Measurements from ENCODE around the gene GRK1.
"Not testable (repeated sequence)": the region's sequence is repeated elsewhere in the genome, so short reads cannot be mapped to it uniquely, and the experiment has no call there.

GRK1 gene

GRCh38 chr13:113623491-113624234 is 43.4 kb upstream of the GRK1 start:
- Histone ChIP-seq H3K36me3 (ENCODE audit: insufficient read depth, low read length) (peaks cover 57% of the 10 kb centered on the region), H3K4me3 (no peak overlapping the region), H3K9me3 (ENCODE audit: low read depth, low read length) (no peaks in the 10 kb centered on the region), H3K27ac (no peak overlapping the region), H3K9ac (ENCODE audit: insufficient read length) (no peak overlapping the region)
- no peak for DNase-seq (ENCODE audit: low read depth, low spot score)
- TF ChIP-seq EZH2 (IDR thresholded peaks at IDR 0.05) (no peak), FOXP2 (optimal IDR thresholded peaks at IDR 0.05; ENCODE audit: control extremely low read depth, extremely low read length, insufficient read depth) (no peak), POLR2AphosphoS5 (IDR thresholded peaks at IDR 0.05; ENCODE audit: borderline replicate concordance, low read depth, low read length) (no peak)

GRCh38 chr13:113624235-113624587 is 42.8 kb upstream of the GRK1 start:
- TF ChIP-seq EZH2 (IDR thresholded peaks at IDR 0.05) (no peak), POLR2AphosphoS5 (IDR thresholded peaks at IDR 0.05; ENCODE audit: borderline replicate concordance, low read depth, low read length) (no peak), FOXP2 (optimal IDR thresholded peaks at IDR 0.05; ENCODE audit: control extremely low read depth, extremely low read length, insufficient read depth) (no peak)
- DNase-seq (ENCODE audit: low read depth, low spot score): no peak
- H3K36me3 ChIP-seq (ENCODE audit: insufficient read depth, low read length): peaks cover 62% of the 10 kb centered on the region
- H3K27ac ChIP-seq: no peak overlapping the region
- no peak overlapping the region for H3K9ac ChIP-seq (ENCODE audit: insufficient read length)
- no peak overlapping the region for H3K4me3 ChIP-seq
- no peaks in the 10 kb centered on the region for H3K9me3 ChIP-seq (ENCODE audit: low read depth, low read length)

GRCh38 chr13:113624640-113625304 is 42.2 kb upstream of the GRK1 start:
- not testable (repeated sequence) for DNase-seq (ENCODE audit: low read depth, low spot score); H3K9me3 ChIP-seq (ENCODE audit: low read depth, low read length); H3K4me3 ChIP-seq; H3K9ac ChIP-seq (ENCODE audit: insufficient read length); H3K27ac ChIP-seq
- H3K36me3 ChIP-seq (ENCODE audit: insufficient read depth, low read length): peaks cover 68% of the 10 kb centered on the region

- no peaks in the 10 kb centered on the region for H3K9me3 ChIP-seq (ENCODE audit: low read depth, low read length)
- TF ChIP-seq FOXP2 (optimal IDR thresholded peaks at IDR 0.05; ENCODE audit: control extremely low read depth, extremely low read length, insufficient read depth) (no peak), POLR2AphosphoS5 (IDR thresholded peaks at IDR 0.05; ENCODE audit: borderline replicate concordance, low read depth, low read length) (no peak), EZH2 (IDR thresholded peaks at IDR 0.05) (no peak)
- H3K27ac ChIP-seq: no peak overlapping the region
- no peak overlapping the region for H3K4me3 ChIP-seq
- peaks cover 79% of the 10 kb centered on the region for H3K36me3 ChIP-seq (ENCODE audit: insufficient read depth, low read length)
- DNase-seq (ENCODE audit: low read depth, low spot score): no peak
- no peak overlapping the region for H3K9ac ChIP-seq (ENCODE audit: insufficient read length)
Measured at GRCh38 chr13:113625965-113626721, 40.9 kb upstream of the GRK1 start.

GRCh38 chr13:113627136-113627535 is 39.9 kb upstream of the GRK1 start:
- peaks cover 88% of the 10 kb centered on the region for H3K36me3 ChIP-seq (ENCODE audit: insufficient read depth, low read length)
- H3K9ac ChIP-seq (ENCODE audit: insufficient read length): no peak overlapping the region
- H3K27ac ChIP-seq: no peak overlapping the region

GRCh38 chr13:113628291-113629270 is 38.4 kb upstream of the GRK1 start:
- Histone ChIP-seq H3K36me3 (ENCODE audit: insufficient read depth, low read length) (peaks cover 89% of the 10 kb centered on the region), H3K9me3 (ENCODE audit: low read depth, low read length) (no peaks in the 10 kb centered on the region), H3K4me3 (no peak overlapping the region), H3K27ac (no peak overlapping the region), H3K9ac (ENCODE audit: insufficient read length) (no peak overlapping the region)
- TF ChIP-seq EZH2 (IDR thresholded peaks at IDR 0.05) (no peak), POLR2AphosphoS5 (IDR thresholded peaks at IDR 0.05; ENCODE audit: borderline replicate concordance, low read depth, low read length) (no peak), FOXP2 (optimal IDR thresholded peaks at IDR 0.05; ENCODE audit: control extremely low read depth, extremely low read length, insufficient read depth) (no peak)
- DNase-seq (ENCODE audit: low read depth, low spot score): no peak

More at GRCh38 chr13:113627136-113627535, 39.9 kb upstream of the GRK1 start:
- TF ChIP-seq FOXP2 (optimal IDR thresholded peaks at IDR 0.05; ENCODE audit: control extremely low read depth, extremely low read length, insufficient read depth) (no peak), EZH2 (IDR thresholded peaks at IDR 0.05) (no peak), POLR2AphosphoS5 (IDR thresholded peaks at IDR 0.05; ENCODE audit: borderline replicate concordance, low read depth, low read length) (no peak)
- no peak for DNase-seq (ENCODE audit: low read depth, low spot score)
- H3K4me3 ChIP-seq: no peak overlapping the region
- H3K9me3 ChIP-seq (ENCODE audit: low read depth, low read length): no peaks in the 10 kb centered on the region

GRCh38 chr13:113629866-113630265 is 37.2 kb upstream of the GRK1 start:
- H3K4me3 ChIP-seq: no peak overlapping the region
- TF ChIP-seq EZH2 (IDR thresholded peaks at IDR 0.05) (no peak), POLR2AphosphoS5 (IDR thresholded peaks at IDR 0.05; ENCODE audit: borderline replicate concordance, low read depth, low read length) (no peak), FOXP2 (optimal IDR thresholded peaks at IDR 0.05; ENCODE audit: control extremely low read depth, extremely low read length, insufficient read depth) (no peak)
- no peak overlapping the region for H3K27ac ChIP-seq
- no peak for DNase-seq (ENCODE audit: low read depth, low spot score)
- peaks cover 91% of the 10 kb centered on the region for H3K36me3 ChIP-seq (ENCODE audit: insufficient read depth, low read length)
- no peaks in the 10 kb centered on the region for H3K9me3 ChIP-seq (ENCODE audit: low read depth, low read length)
- H3K9ac ChIP-seq (ENCODE audit: insufficient read length): no peak overlapping the region

Data from SK-N-MC (cell line).